K562 (cell line): ENCODE data around the gene RAI1. TPM values are rescaled to one million over a fixed set of nuclear protein-coding genes. Genes with fewer than 3 reads are reported as not detected.

Experiments used
- polyA plus RNA-seq, 8 experiments: library from polyadenylated mRNA; depleted of rRNA in 4 of 8; stranded (reverse) in 5 of 8; unstranded in 3 of 8; fragments of >200 nt; fragmentation: Nextera tagmentation in 2 of 8; fragmentation: Illumina TruSeq in 1 of 8; extraction: Ambion mirVana in 2 of 8; extraction: Trizol in 1 of 8; gene quantifications; 2 replicates each; pipeline versions ENCODE4 v1.2.1 to v1.2.3, GENCODE V29; 2011 to 2014; ENCODE audit warnings: inconsistent platforms in 1 of 8, missing spikeins in 1 of 8
- total RNA-seq, 7 experiments: library from RNA; depleted of rRNA in 6 of 7; stranded (reverse); fragments of >200 nt in 6 of 7; fragmentation: Illumina TruSeq in 2 of 7; extraction: Trizol in 2 of 7; gene quantifications; 2 replicates each; pipeline versions ENCODE4 v1.2.1 to v1.2.3, GENCODE V29; 2011 to 2021; ENCODE audit warnings: low replicate concordance in 1 of 7
- TF ChIP-seq, protein P1 (sequence below), 2 experiments: fragments of 450-650 bp; IDR thresholded peaks; 2 replicates each; pipeline ENCODE4 v1.6.1; 2016; ENCODE audit warnings: mild to moderate bottlenecking in 2 of 2, borderline replicate concordance in 1 of 2, low read depth in 1 of 2, moderate library complexity in 1 of 2

Gene RAI1
- total and polyA plus RNA-seq, 9 of the 15 experiments (the other 6 are each of a cell fraction or from before 2014, with no cell fraction given), result 0.68 to 19.9 (median 5.5) TPM

DNA sequence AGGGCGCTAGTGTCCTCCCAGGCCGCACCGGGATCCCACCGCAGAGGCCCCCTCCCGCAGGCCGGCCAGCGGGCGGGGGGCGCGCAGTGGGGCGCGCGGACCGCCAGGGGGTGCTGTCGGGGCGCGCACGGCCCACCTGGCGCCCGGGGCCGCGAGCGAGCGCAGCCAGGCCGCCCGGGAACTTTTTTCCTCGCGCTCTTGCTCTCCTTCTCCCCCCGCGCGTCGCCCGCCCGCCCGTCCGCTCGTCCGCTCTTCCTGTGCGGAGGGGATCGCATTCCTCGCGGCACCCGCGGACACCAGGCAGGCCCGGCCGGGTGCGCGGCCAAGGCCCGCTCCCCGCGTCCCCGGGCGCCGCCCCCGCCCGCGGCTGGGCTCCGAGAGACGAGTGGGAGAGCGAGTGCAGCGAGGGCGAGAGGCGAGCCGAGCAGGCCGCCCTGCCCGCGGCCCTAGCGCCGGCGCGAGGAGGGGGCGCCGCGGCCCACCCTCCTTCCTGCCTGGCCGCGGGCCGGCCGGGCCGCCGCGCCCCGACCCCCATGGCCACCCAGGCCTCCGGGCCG is at the start of gene RAI1 (continued):
- TF ChIP-seq, protein P1, sequence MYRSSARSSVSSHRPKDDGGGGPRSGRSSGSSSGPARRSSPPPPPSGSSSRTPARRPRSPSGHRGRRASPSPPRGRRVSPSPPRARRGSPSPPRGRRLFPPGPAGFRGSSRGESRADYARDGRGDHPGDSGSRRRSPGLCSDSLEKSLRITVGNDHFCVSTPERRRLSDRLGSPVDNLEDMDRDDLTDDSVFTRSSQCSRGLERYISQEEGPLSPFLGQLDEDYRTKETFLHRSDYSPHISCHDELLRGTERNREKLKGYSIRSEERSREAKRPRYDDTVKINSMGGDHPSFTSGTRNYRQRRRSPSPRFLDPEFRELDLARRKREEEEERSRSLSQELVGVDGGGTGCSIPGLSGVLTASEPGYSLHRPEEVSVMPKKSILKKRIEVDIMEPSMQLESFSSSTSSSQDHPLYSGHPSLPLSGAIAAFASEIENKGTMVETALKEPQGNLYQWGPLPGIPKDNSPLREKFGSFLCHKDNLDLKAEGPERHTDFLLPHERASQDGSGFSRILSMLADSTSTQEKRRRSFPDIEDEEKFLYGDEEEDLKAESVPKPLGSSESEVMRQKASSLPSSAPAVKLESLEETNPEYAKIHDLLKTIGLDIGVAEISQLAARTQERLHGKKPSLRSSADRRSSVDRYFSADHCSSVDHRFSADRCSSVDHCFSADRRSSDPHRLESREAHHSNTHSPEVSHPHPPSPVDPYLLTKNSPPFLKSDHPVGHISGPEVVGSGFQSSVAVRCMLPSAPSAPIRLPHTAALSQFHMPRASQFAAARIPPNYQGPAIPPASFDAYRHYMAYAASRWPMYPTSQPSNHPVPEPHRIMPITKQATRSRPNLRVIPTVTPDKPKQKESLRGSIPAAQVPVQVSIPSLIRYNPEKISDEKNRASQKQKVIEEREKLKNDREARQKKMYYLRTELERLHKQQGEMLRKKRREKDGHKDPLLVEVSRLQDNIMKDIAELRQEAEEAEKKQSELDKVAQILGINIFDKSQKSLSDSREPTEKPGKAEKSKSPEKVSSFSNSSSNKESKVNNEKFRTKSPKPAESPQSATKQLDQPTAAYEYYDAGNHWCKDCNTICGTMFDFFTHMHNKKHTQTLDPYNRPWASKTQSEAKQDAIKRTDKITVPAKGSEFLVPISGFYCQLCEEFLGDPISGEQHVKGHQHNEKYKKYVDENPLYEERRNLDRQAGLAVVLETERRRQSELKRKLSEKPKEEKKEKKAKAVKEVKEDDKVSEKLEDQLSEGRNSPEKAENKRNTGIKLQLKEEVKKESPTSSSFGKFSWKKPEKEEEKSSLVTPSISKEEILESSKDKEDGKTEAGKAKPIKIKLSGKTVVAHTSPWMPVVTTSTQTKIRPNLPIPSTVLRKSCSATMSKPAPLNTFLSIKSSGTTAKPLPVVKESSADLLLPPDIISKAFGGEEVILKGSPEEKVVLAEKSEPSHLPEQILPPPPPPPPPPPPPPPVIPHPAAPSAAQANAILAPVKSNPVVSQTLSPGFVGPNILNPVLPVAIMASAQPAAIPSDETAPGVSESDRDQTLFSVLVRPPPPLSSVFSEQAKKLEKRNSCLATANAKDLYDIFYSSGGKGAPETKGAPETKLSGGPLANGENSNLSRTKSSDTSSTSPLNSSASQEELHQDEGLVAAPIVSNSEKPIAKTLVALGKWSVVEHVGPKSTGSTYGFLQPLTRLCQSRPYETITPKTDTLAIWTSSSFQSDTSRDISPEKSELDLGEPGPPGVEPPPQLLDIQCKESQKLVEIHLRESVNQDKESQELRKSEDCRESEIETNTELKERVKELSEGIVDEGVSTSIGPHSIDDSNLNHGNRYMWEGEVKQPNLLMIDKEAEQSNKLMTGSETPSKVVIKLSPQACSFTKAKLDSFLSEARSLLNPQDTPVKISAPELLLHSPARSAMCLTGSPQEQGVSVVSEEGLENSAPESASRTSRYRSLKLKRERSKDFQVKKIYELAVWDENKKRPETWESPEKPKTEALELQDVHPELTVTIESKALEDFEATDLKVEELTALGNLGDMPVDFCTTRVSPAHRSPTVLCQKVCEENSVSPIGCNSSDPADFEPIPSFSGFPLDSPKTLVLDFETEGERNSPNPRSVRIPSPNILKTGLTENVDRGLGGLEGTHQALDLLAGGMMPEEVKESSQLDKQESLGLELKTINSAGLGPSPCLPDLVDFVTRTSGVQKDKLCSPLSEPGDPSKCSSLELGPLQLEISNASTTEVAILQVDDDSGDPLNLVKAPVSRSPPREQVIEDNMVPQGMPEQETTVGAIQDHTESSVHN (IDR thresholded peaks at IDR 0.05; ENCODE audit: borderline replicate concordance in 1 of 2, low read depth in 1 of 2), result no peak
